Effector CD8-positive, alpha-beta T cell (primary cell): ENCODE results near the gene HS3ST3B1.

Source experiments
- DNase-seq: peaks from one replicate; lab custom pipeline; 2025; lab: John Stamatoyannopoulos, UW
- total RNA-seq, 4 experiments: gene quantifications; one replicate each; lab custom pipeline; 2026; lab: John Stamatoyannopoulos, UW

Gene HS3ST3B1
- 11.5 to 65.7 (median 18.8) reads per million in 4 experiments for total RNA-seq

- peak; percentile 97 for DNase-seq
Measured at GRCh38 chr17:14300575-14301278, at the start of gene HS3ST3B1. TSS of gene HS3ST3B1 (plus strand) at chr17:14301081. CDS start at chr17:14301519, 438 bp downstream.

- no peak for DNase-seq
Measured at GRCh38 chr17:14261406-14261805, 39.5 kb upstream of the HS3ST3B1 start.

GRCh38 chr17:14268264-14268663, 32.6 kb upstream of the HS3ST3B1 start:
- DNase-seq: no peak

DNA sequence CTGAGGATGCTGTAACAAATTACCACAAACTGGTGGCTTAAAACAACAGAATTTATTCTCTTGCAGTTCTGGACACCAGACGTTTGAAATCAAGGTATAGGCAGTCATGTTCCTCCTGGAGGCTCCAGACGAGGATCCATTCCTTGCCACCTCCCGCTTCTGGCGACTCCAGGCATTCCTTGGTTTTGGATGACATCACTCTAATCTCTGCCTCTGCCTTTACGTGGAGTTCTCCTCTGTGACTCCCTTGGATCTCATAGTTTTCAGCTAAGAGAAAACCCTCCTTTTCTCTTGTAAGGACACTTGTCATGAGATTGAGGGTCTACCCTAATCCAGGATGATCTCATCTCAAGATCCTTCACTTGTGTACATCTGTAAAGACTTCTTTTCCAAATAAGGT, 31.4 kb upstream of the HS3ST3B1 start:
- no peak for DNase-seq

GRCh38 chr17:14270508-14270907, 30.4 kb upstream of the HS3ST3B1 start:
- DNase-seq: no peak

DNA sequence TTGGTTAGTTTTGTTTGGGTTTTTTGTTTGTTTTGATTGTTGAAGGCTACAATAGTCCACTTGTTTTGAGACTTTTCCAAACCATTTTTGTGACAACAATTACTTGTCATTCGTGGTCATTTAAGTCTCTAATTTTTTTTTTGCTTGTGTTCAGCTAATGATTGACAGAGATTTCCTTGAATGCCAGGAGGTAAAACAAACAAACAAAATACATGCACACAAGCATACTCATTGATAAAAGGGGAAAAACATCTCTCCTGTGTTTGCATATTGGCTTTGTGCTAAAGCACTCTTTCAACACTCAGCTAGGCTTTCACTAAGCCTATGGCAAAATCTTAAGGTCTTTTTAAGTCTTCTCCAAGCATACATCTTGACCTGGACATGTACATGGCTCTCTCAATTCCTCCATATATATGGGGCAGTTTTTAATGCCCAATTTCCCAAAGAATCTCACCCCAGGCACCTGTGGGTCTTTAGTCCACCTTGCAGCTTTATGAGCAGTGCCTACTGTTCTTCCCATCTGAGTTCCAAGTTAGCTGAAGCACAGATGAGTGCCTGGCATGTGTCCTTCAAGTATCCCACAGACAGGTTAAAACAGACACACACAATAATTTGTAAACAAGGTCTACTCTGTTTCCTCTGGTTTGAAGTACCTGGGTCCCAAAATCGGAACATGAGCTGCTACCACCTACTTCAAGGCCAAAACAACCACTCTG, 24.2 kb upstream of the HS3ST3B1 start:
- no peak for DNase-seq

- DNase-seq: no peak
Measured at GRCh38 chr17:14281530-14281929, 19.4 kb upstream of the HS3ST3B1 start.

- no peak for DNase-seq
Measured at GRCh38 chr17:14282726-14283125, 18.2 kb upstream of the HS3ST3B1 start.

GRCh38 chr17:14289162-14289561, 11.7 kb upstream of the HS3ST3B1 start:
- DNase-seq: no peak

- DNase-seq: no peak
Measured at GRCh38 chr17:14294876-14295275, 6.0 kb upstream of the HS3ST3B1 start.

GRCh38 chr17:14295676-14296075, 5.2 kb upstream of the HS3ST3B1 start:
- DNase-seq: no peak

GRCh38 chr17:14296166-14296910, 4.5 kb upstream of the HS3ST3B1 start:
- no peak for DNase-seq

GRCh38 chr17:14297161-14297851, 3.6 kb upstream of the HS3ST3B1 start:
- DNase-seq: no peak

GRCh38 chr17:14298221-14298946, 2.5 kb upstream of the HS3ST3B1 start:
- no peak for DNase-seq

DNA sequence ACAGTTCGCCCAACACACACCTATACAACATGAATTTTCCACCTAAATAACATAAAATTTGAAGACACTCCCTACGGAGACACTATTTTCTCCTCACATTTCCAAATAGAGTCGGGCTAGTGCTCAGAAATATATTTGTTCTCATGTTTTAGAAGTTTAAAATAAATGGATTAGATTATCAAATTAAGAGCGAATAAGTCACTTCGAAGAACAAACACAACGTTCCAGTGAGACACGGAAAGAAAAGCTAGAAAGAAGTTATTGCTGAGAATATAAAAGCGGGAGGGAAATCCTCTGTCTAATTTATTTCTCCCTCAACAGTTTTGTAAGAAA, 2.0 kb upstream of the HS3ST3B1 start:
- DNase-seq: no peak

- DNase-seq: peak; percentile 22
Measured at GRCh38 chr17:14299280-14300141, 1.4 kb upstream of the HS3ST3B1 start.

- DNase-seq: peak; percentile 38
Measured at GRCh38 chr17:14301279-14302090, 604 bp downstream of the HS3ST3B1 start.

GRCh38 chr17:14302091-14302430, 1.2 kb downstream of the HS3ST3B1 start:
- DNase-seq: peak; percentile 38

DNA sequence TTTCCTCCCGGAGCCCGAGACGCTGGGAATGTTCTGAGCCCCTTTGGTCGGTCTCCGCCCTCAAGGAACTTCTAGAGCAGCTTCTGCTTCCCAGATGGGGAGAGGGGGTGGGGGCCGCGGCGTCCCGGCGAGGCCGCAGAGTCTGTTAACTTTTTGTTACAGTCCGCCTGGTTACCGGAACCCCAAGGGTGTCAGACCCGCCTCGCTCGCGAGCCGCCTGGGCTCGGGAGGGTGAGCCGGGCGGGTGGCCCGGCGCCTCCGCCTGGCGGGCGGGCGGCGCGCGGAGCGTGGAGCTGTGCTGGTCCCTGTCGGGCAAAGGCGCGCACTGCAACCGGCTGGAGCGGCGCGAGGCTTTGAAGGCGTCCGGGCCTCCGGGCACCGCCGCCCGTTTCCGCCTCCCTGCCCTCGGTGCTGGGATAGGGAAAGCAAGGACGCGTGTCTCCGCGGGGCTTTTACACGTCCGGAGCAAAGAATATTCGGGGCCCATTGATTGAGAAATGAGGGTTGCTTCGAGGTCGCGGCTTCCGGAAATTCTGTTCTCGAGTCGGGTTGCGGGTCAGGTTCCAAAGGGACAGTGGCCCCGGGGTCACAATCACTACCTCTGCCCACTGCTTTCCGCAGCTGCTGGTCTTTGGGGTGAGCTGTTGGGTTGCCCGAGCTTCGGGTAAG, 1.7 kb downstream of the HS3ST3B1 start:
- peak; percentile 63 for DNase-seq
